Measurements from ENCODE around the gene ARHGAP10. TPM values are rescaled to one million over a fixed set of nuclear protein-coding genes. Genes with fewer than 3 reads are reported as not detected.

ARHGAP10 gene
- total RNA-seq, 1 experiment from 2014 or later: 6.1 TPM

GRCh38 chr4:147779451-147779850 is 47.6 kb downstream of the ARHGAP10 start:
- intact Hi-C loops (cut with micrococcal nuclease; ENCODE audit: unreplicated experiment): no loop called here

DNA sequence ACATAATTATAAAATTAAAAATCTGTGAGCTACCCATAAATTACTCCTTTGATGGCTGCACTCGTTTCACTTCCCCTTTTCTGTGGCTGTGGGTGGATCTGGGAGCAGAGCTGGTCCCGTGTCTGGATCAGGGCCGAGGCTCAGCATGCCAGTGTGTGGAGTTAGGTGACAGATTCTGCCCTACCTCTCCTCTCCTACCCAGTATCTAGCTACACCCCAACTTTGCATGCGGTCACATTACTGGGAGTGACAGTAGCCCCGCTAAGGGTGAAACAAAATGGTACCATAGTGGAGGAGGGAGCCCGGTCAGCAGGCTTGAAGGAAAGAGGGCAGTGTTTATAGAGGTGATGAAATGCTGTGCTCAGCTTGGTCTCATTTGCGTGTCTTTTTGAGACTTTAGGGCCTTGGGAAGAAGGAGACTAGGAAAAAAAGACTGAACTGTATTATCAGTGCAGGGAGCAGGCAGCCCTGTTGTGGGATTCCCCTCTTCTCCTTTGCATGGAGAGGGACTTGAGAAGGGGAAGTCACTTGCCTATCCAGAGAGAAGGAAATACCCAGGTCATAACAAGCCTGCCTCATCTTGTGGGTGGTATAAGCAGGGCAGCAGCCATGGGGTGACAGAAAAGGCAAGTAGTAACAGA is 48.4 kb downstream of the ARHGAP10 start:
- H3K9me3 Mint-ChIP-seq (ENCODE audit: low read depth, unreplicated experiment): no peaks in the 10 kb centered on the region
- CTCF ChIA-PET: interaction anchor here (0.6 kb wide), 1 partner anchor 374 kb away, joined by 4 read pairs; no protein-coding TSS in a partner anchor
- no peaks in the 10 kb centered on the region for H3K36me3 Mint-ChIP-seq (ENCODE audit: insufficient read depth, unreplicated experiment)
- intact Hi-C loops (cut with micrococcal nuclease; ENCODE audit: unreplicated experiment): no loop called here
- DNase-seq: no peak
- H3K4me3 Mint-ChIP-seq (ENCODE audit: low read depth, unreplicated experiment): no peak overlapping the region
- BruUV-seq (replicated peaks): no TSS peak
- TF ChIP-seq CTCF (IDR thresholded peaks at IDR 0.05; ENCODE audit: unreplicated experiment): no peak
- no peak overlapping the region for H3K27ac Mint-ChIP-seq (ENCODE audit: unreplicated experiment)
- H3K4me1 Mint-ChIP-seq (ENCODE audit: low read depth, unreplicated experiment): peaks cover 21% of the 10 kb centered on the region
- no peaks in the 10 kb centered on the region for H3K27me3 Mint-ChIP-seq (ENCODE audit: unreplicated experiment)

More at GRCh38 chr4:147779451-147779850, 47.6 kb downstream of the ARHGAP10 start:
- H3K27ac Mint-ChIP-seq (ENCODE audit: unreplicated experiment): no peak overlapping the region
- H3K9me3 Mint-ChIP-seq (ENCODE audit: low read depth, unreplicated experiment): no peaks in the 10 kb centered on the region
- CTCF ChIA-PET: no interaction called here
- no TSS peak for BruUV-seq (replicated peaks)
- no peaks in the 10 kb centered on the region for H3K36me3 Mint-ChIP-seq (ENCODE audit: insufficient read depth, unreplicated experiment)
- no peaks in the 10 kb centered on the region for H3K27me3 Mint-ChIP-seq (ENCODE audit: unreplicated experiment)
- H3K4me1 Mint-ChIP-seq (ENCODE audit: low read depth, unreplicated experiment): peaks cover 21% of the 10 kb centered on the region
- no peak for DNase-seq
- TF ChIP-seq CTCF (IDR thresholded peaks at IDR 0.05; ENCODE audit: unreplicated experiment): no peak
- no peak overlapping the region for H3K4me3 Mint-ChIP-seq (ENCODE audit: low read depth, unreplicated experiment)

GRCh38 chr4:147782087-147782781 is 50.3 kb downstream of the ARHGAP10 start:
- Mint-ChIP-seq H3K9me3 (ENCODE audit: low read depth, unreplicated experiment) (no peaks in the 10 kb centered on the region), H3K4me3 (ENCODE audit: low read depth, unreplicated experiment) (no peak overlapping the region), H3K27ac (ENCODE audit: unreplicated experiment) (no peak overlapping the region), H3K27me3 (ENCODE audit: unreplicated experiment) (no peaks in the 10 kb centered on the region), H3K36me3 (ENCODE audit: insufficient read depth, unreplicated experiment) (no peaks in the 10 kb centered on the region), H3K4me1 (ENCODE audit: low read depth, unreplicated experiment) (peaks cover 39% of the 10 kb centered on the region)
- TF ChIP-seq CTCF (IDR thresholded peaks at IDR 0.05; ENCODE audit: unreplicated experiment): no peak
- CTCF ChIA-PET: no interaction called here
- no peak for DNase-seq
- no TSS peak for BruUV-seq (replicated peaks)
- intact Hi-C loops (cut with micrococcal nuclease; ENCODE audit: unreplicated experiment): no loop called here

DNA sequence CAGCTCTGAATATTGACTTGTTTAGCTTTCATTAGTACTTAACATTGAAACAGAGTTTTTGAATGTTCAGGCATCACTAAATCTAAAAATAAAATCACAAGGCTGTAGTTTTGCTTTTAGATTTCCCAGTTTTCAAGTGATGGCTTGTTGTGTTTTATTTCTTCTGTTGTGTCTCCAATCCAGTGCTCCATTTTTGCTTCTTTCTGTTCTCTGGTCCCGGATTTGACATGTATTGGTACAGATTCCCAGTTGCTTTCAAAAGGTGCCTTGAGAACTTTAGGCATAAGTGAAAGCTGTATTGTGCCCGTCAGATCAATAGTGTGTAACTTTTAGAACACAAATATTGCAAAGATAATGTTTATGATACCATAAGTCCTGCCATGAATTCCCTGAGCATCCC is 53.2 kb downstream of the ARHGAP10 start:
- Mint-ChIP-seq H3K9me3 (ENCODE audit: low read depth, unreplicated experiment) (no peaks in the 10 kb centered on the region), H3K27me3 (ENCODE audit: unreplicated experiment) (no peaks in the 10 kb centered on the region), H3K27ac (ENCODE audit: unreplicated experiment) (no peak overlapping the region), H3K4me3 (ENCODE audit: low read depth, unreplicated experiment) (no peak overlapping the region), H3K4me1 (ENCODE audit: low read depth, unreplicated experiment) (peaks cover 29% of the 10 kb centered on the region), H3K36me3 (ENCODE audit: insufficient read depth, unreplicated experiment) (no peaks in the 10 kb centered on the region)
- CTCF ChIA-PET: interaction anchor here (0.6 to 1.1 kb wide), 2 partner anchors 21 to 66 kb away, joined by 3 read pairs; no protein-coding TSS in a partner anchor
- BruUV-seq (replicated peaks): no TSS peak
- intact Hi-C loops (cut with micrococcal nuclease; ENCODE audit: unreplicated experiment): no loop called here
- no peak for DNase-seq
- TF ChIP-seq CTCF (IDR thresholded peaks at IDR 0.05; ENCODE audit: unreplicated experiment): no peak

All from Calu3 (cell line).